Glomerular visceral epithelial cell (primary cell): ENCODE data around the gene WDR44.
"Not testable (repeated sequence)": the region's sequence is repeated elsewhere in the genome, so short reads cannot be mapped to it uniquely, and the experiment has no call there.

ENCODE experiments used
- DNase-seq: peaks from one replicate; pipeline ENCODE4 v3.0.0-alpha.2; 2016; ENCODE audit errors: extremely low spot score

The WDR44 gene

DNA sequence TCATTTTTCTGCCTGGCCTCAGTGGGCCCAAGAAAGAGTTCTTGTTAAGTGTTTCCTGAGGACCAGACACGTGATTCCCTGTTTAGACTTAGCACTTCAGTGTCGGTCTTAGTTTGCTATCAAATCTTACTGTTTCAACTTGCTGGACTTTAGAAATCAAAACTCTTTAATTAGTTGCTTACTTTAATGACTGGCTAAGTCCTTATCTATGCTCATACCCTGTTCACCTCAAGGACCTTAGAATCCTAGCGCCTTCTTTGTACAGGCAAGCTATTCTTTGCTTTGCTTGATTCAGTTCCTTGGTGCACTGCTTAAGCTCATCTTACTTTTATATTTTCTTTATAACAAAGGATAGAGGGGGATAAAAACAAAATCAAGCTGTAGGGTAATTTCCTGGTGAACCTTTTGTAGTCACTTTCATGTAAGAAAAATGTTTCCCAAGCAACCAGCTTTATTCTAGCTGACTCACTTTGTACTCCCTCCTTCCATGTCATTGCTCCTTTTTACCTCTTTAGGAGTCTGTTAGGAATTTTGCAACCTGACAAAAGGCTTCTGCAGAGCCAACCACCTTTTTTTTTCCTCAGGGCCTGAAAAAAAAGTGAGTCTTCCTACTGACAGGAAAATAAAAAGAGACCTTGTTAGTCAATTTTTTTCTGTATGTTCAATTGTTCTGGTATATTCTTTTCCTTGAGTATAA, 14.7 kb downstream of the WDR44 start:
- no peak for DNase-seq

DNA sequence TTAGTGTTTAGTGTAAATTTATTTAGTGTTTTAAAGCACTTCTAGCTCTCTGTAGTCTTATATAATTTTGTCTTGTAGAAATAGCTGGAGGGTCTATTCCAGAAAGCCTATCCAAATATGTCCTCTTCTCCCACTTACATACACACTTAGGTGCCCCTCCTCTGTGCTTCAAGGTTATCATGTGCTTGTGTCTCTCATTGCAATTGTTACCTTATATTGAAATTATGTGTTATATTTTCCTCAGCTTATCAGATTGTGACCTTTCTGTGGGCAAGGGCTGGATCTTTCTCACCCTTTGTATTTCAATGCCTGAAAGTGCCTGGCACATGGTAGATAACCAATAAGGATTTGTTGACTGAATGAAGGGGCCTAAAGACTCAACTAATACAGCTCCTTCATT, 18.4 kb downstream of the WDR44 start:
- DNase-seq: no peak

DNA sequence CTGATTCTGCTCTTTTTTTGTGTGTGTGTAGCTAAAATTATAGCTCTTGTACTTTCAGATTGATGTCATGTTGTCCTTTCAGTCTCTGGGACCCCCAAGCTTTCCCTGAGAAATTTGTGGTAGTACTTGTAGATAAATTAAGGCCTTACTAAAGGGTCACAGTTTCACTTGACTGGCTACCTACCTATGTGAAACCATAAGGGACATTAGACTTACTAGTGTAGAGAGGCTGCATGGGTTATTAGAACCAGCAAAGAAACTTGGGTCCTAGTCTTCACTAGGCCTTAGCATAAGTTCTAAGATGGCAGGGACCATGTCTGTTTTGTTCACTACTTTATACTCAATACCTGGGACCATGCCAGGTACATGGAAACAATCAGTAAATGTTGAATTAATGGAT, 21.4 kb downstream of the WDR44 start:
- no peak for DNase-seq

DNA sequence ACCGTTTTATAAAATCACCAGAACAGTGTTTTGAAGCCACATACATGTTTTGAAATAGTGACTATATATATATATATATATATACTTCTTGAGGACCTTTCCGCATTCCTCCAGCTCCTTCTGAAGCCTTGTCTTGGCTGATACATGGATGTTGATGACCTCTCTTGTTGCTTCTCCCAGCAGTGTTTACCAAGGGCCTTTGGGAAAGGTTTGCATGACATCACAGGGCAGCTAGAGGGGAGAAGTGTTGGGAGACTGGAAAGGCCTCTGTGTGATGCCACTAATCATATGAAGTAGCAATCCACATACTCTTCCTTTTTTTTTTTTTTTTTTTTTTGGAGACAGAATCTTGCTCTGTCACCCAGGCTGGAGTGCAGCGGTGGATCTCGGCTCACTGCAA, 22.5 kb downstream of the WDR44 start:
- no peak for DNase-seq

DNA sequence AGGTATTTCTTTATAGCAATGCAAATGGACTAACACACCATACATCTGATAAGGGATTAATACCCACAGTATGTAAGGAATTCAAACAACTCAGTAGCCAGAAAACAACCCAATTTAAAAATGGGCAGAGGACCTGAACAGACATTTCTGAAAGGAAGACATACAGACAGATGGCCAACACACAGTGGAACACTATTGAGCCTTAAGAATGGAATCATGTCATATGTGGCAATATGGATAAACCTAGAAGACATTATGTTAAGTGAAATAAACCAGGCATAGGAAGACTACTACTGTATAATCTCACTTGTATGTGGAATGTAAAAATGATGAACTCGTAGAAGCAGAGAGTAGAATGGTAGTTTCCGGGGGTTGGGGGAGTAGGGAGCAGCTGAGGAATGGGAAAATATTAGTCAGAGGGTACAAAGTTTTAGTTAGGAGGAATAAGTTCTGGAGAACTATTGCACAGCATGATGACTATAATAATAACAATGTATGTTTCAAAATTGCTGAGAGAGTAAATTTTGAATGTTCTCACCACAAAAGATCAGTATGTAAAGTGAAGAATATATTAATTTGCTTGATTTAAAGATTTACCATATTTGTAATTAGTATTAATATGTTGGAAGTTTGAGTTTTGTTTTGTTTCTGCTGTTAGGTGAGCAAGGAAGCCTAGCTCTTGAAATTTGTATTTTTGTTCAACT, 25.2 kb downstream of the WDR44 start:
- no peak for DNase-seq

DNA sequence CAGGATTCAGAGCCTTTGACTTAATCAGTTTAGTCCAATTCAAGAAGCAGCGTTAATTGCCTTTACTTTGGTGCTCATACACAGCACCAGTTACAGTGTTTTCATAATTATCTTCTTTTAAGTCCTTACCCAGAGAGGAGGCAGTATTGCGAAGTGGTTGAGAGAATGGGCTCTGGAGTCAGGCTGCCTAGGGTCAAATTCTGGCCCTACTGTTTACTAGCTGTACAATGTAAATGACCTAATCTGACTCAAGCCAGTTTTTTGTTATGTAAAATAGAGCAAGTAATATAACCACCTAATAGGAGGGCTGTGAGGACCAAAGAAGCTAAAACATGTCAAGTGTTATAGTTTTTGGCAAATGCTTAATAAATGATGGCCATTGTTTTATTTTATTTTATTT, 27.6 kb downstream of the WDR44 start:
- DNase-seq: no peak

DNA sequence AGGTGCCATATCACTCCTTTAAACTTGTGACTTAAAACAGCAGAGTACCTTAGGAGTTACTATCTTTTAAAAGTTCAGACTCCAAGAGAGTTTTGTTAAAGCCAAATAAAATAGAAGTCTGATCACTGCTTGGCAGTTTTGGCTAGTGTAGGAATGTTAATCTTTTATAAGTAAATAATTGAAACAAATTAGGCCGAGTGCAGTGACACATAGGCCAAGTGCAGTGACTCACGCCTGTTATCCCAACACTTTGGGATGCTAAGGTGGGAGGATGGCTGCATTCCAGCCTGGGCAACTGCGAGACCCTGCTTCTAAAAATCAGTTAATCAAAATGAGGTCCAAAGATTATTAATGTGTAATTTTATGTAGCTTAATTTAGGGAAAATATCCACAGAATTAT, 37.2 kb downstream of the WDR44 start:
- peak; percentile 9 for DNase-seq

DNA sequence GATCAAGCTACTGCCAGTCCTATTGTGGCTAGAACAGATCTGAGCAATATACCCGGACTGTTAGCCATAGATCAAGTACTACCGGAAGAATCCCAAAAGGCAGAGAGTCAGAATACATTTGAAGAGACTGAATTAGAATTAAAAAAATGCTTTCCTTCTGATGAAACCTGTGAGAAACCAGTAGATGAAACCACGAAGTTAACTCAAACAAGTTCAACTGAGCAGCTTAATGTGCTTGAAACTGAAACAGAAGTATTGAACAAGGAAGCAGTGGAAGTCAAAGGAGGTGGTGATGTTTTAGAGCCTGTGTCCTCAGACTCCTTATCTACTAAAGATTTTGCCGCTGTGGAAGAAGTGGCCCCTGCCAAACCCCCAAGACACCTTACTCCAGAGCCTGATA, 46.8 kb downstream of the WDR44 start:
- peak; percentile 0 for DNase-seq

DNA sequence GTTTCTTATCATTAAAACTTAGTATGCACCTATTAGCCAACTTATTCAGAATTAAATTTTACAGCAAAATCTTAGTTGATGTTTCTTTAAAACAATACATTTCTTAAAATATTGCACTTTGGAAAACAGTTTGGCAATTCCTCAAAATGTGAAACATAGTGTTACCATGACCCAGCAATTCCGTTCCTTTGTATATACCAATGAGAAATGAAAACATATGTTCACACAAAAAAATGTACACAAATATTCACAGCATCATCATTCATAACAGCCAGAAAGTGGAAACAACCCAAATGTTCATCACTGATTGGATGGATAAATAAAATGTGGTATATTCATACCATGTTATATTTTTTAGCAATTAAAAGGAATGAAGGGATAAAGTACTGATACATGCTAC, 50.2 kb downstream of the WDR44 start:
- no peak for DNase-seq

DNA sequence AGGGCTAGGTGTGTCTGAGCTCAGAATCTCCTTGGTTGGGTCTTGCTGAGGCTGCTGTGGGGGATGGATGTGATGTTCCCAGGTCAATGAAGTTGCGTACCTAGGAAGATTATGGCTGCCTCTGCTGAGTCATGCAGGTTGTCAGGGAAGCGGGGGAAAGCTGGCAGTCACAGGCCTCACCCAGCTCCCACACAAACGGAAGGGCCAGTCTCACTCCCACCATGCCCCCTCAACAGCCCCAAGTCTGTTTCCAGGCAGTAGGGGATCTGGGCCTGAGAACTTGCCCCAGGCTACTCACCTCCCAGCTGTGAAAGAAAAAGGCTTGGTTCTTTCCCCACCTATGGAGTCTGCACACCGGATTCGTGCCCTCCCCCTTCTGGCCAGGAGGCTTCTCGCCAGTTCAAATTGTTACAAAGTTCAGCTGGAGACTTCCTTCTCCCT, 72.9 kb downstream of the WDR44 start:
- no peak for DNase-seq

DNA sequence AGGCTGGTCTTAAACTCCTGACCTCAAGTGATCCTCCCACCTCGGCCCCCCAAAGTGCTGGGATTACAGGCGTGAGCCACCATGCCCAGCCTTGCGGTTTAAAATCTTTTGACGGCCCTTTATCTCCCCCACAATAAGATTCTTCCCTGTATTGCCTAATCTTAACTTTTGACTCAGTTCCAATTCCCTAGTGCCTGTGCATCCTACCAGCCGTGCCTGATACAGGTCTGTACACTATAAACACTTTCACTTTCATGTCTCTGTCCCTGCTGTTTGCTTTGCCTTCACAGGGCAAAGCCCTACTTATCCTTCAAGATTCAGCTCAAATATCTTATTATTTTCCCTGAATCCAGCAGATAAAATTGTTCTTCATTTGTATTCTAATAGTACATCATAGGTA, 74.6 kb downstream of the WDR44 start:
- DNase-seq: peak; percentile 58

DNA sequence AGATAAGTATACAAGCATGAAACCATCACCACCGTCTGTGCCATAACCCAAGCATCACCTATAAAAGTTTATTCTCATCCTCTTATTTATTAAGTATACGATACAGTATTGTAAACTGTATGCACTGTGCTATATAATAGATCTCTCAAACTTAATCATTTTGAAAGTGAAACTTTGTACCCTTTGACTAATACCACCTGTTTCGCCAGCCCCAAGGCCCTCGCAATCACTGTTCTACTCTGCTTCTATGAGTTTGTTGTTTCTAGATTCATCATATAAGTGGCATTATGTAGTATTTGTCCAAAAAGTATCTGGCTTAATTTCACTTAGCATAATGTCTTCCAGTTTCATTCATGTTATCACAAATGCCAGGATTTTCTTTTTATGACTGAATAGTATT, 77.7 kb downstream of the WDR44 start:
- DNase-seq: no peak

DNA sequence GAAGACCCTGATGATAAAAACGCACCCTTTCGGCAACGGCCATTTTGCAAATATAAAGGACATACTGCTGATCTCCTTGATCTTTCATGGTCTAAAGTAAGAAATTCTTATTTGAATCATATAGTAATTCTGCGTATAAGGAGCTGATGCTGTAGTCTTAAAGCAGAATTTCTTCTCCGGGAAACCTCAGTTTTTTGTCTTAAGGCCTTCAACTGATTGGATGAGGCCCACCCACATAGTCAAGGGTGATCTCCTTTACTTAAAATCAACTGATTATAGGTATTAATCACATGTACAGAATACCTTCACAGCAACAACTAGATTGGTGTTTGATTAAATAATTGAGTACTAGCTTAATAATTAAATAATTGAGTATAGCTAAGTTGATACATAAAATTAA, 86.9 kb downstream of the WDR44 start:
- no peak for DNase-seq

DNA sequence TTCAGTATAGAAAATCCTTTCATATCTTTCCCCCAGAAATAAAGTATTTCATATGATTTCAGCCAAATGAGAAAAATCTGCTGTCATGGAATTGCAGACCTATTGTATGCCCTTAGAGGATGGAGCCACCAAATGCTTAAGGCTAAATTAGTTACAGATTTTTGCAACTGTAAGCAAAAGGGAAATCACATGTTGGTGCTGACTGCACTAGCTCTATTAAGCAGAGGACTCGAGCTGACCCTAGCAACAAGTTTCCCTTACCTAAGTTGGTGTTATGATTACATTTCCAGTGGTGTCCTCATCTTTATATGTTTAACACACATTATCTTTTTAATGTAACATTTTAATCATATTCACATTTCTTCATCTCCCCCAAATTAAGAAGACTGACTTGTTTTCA, 91.4 kb downstream of the WDR44 start:
- no peak for DNase-seq

DNA sequence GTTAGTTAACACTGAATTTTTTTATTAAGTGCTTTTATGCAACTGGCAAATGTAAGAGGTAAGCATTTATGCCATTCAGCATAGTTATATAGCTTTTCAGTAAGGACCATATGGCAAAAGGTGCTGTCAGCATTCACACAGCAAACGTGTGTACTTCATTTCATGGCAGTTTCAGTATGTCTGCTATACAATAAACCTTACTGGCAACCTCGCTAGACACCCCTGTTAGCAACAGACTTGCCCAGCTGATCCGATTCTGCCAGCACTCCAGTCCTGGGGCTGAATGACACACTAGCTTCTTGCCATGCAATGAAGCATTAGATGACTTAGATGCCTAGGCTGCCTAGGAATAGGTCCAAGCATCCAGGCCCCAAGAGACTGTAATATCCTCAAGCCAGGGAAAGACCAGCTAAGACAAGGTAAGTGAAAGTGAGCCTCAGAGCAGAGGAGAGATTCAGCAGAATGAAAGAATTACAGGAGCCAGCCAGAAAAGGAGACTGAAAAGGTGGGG, 102.4 kb downstream of the WDR44 start:
- DNase-seq: no peak

DNA sequence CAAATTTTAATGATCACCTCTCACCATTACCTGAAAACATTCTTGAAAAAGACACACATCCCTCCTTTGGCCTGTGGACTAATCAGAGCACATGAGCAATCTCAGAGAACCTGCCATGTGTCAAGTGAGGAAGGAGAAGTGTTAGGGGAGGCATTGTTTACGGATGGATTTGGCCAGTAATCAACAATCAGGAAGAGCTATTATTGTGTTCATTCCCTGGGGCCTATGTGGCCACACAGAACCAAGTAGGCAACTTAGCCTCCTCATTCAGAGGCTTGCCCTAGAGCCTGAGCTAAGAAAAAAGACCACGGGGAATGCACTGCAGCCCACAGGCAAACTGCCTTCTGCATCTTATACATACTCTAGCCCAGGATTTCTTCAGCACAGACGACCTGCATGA, 109.1 kb downstream of the WDR44 start:
- no peak for DNase-seq

DNA sequence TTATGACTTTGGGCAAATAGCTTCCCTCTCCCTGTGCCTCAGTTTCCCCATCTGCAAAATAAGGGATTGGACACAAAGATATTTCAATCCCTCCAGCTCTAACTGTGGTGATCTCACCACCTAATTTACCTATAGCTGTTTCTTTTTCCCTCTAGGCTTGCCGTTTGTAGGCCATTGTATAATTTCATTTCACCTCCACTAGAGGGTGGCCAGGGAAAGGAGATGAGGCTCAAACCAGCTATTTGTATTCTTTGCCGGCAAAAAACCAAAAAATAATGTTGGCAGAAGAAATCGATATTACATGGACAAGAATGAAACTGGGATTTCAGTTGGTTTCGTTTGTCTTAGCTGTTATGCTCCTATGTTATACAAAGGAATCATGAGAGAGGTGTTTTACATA, 113.6 kb downstream of the WDR44 start:
- peak; percentile 43 for DNase-seq

DNA sequence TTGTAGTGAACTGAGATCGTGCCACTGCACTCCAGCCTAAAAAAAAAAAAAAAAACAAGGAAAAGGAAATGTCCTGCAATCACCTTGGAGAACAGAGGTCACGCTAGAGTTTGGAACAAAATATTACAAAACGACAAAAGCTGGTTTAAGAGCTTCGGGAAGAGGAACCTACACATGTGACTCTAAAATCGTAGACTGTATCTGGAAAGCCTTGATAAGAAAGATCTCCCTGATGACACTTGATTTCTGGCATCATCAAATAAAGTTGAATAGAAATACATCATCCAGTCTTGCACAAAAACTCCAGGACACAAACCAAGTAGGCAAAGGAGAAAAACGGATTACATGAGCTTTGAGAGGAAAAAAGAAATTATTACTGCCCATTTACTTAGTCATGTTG, 118.6 kb downstream of the WDR44 start:
- no peak for DNase-seq

DNA sequence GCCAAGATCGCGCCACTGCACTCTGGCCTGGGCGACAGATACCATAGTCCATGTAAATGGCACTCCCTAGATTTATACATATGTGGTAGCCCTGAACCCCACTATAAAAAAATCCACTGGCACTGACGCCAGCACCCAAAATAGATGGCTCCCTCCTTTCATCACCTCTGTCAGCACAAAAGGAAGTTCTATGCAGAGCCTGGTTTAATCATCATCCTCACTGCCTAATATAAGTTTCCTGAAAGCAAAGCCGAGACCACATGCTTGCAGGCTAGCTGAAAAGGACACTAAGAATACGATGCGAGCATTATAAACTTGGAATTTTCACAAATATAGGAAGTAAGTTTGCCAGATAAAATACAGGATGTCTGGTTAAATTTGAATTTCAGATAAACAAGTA, 122.2 kb downstream of the WDR44 start:
- no peak for DNase-seq

DNA sequence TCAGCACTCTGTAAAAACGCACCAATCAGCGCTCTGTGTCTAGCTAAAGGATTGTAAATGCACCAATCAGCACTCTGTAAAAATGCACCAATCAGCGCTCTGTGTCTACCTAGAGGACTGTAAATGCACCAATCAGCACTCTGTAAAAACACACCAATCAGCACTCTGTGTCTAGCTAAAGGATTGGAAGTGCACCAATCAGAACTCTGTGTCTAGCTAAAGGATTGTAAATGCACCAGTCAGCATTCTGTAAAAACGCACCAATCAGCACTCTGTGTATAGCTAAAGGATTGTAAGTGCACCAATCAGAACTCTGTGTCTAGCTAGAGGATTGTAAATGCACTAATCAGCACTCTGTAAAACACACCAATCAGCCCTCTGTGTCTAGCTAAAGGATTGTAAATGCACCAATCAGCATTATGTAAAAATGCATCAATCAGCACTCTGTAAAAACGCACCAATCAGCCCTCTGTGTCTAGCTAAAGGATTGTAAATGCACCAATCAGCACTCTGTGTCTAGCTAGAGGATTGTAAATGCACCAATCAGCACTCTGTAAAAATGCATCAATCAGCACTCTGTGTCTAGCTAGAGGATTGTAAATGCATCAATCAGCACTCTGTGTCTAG, 124.9 kb downstream of the WDR44 start:
- not testable (repeated sequence) for DNase-seq

DNA sequence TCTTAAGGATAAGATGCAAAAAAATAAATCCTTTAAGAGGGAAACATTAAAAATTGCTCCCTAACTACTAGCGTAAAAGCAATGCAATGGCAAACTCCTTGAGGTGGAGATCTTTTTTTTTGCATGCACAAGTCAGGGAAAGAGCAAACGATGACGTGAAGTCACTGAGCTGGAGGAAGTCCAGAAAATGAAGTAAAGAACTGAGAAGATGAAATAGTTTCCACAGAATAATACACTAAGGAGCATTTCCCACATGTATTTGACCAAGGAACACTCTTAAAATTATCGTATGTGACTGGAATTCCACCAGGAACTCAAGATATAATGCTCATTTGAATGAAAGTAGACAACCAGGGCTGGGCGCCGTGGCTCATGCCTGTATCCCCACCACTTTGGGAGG, 128.7 kb downstream of the WDR44 start:
- DNase-seq: no peak

DNA sequence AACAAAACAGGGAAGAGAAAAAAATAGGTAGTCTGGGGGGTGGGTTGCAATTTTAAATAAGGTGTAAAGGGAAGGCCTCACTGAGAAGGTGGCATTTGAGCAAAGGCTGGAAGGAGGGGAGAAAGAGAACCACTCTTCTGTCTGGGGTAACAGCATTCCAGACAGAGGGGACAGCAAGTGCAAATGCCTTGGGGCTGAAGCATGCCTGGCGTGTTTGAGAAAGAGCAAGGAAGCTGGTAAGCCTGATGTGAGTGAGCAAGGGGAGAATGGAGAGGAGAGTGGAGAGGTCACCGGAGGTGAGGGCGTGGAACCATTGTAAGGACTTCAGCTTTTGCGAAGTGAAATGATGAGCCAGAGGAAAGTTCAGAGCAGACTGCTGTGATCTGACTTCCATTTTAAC, 130.0 kb downstream of the WDR44 start:
- DNase-seq: no peak

DNA sequence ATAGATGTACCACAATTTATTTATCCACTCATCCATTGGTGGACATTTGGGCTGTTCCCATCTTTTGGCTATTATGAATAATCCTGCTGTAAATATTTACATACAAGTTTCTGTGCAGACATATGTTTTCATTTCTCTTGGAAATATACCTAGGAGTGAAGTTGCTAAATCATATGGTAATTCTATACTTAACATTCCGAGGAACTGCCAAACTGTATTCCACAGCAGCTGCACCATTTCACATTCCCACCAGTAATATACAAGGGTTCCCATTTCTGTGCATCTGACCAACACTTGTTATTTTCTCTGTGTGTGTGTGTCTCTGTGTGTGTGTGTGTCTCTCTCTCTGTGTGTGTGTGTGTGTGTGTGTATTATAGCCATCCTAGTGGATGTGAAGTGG, 134.3 kb downstream of the WDR44 start:
- no peak for DNase-seq
